Gastrocnemius medialis (tissue), 4 donors: Measurements from ENCODE around the gene EXOC3L2.

Source experiments
- CTCF ChIP-seq, 5 experiments: fragments of 450-650 bp in 3 of 5; fragments of 200-600 bp in 2 of 5; sonication (generic) in 2 of 5; IDR thresholded peaks in 4 of 5; conservative IDR thresholded peaks in 1 of 5; 1 replicate in 4 of 5; 2 replicates in 1 of 5; pipeline ENCODE4 v1.5.1; 2016 to 2019; ENCODE audit warnings: antibody characterized with exemption in 5 of 5, mild to moderate bottlenecking in 3 of 5, moderate library complexity in 3 of 5
- POLR2A ChIP-seq, 2 donors: fragments of 450-650 bp; IDR thresholded peaks; one replicate each; pipeline ENCODE4 v1.6.1; 2017; ENCODE audit warnings: antibody characterized with exemption in 2 of 2, mild to moderate bottlenecking in 2 of 2, moderate library complexity in 2 of 2

DNA sequence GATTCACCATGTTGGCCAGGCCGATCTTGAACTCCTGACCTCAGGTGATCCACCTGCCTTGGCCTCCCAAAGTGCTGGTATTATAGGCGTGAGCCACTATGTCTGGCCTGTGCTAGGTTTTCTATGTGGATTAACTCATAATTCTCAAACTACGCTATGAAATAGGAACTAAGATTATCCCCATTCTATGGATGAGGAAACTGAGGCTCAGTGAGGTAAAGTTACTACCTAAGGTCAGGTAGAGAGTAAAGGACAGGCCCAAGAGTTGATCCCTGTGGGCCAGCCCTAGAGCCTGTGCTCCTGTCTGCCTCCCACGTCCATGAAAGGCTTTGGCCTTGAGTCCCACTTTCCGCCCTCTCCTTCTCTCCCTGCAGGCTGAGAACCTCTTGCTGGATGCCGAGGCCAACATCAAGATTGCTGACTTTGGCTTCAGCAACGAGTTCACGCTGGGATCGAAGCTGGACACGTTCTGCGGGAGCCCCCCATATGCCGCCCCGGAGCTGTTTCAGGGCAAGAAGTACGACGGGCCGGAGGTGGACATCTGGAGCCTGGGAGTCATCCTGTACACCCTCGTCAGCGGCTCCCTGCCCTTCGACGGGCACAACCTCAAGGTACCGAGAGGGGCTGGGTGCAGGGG lies 26.0 kb upstream of the EXOC3L2 start:
- TF ChIP-seq CTCF (IDR thresholded peaks at IDR 0.05 in 4 of 5, conservative IDR thresholded peaks at IDR 0.05 in 1 of 5), result no peak
- no peak for TF ChIP-seq POLR2A (IDR thresholded peaks at IDR 0.05)
